WTC11 (cell line): ENCODE results near the gene CD9. TPM values are rescaled to one million over a fixed set of nuclear protein-coding genes. Genes with fewer than 3 reads are reported as not detected.

ENCODE experiments used
- ATAC-seq: fragments of 200-7000 bp; cut with Tn5 transposase; 2 replicates; pipeline ENCODE4 v1.10.0; 2021; ENCODE audit warnings: mild to moderate bottlenecking, moderate library complexity
- CTCF ChIA-PET: fragments of 300-600 bp; sonication (Branson Sonifier 250); formaldehyde crosslinking; loops from one replicate; lab custom pipeline; 2021; ENCODE audit warnings: antibody characterized with exemption; lab: Charles Lee
- POLR2A ChIA-PET: fragments of 350-600 bp; sonication (Branson Sonifier 250); formaldehyde crosslinking; loops from one replicate; lab custom pipeline; 2021; ENCODE audit warnings: antibody characterized with exemption; lab: Charles Lee
- DNase-seq: peaks from one replicate; pipeline ENCODE4 v3.0.0; 2021; ENCODE audit warnings: low spot score
- H3K27ac Mint-ChIP-seq: 2 replicates; pipeline ENCODE4 v1.8.0; 2021; ENCODE audit warnings: mixed read lengths
- H3K27me3 Mint-ChIP-seq: 2 replicates; pipeline ENCODE4 v1.8.0; 2021; ENCODE audit warnings: low read depth, mild to moderate bottlenecking, moderate library complexity, mixed read lengths
- H3K36me3 Mint-ChIP-seq: 2 replicates; pipeline ENCODE4 v1.8.0; 2021; ENCODE audit warnings: mixed read lengths
- H3K4me1 Mint-ChIP-seq: 2 replicates; pipeline ENCODE4 v1.8.0; 2022; ENCODE audit warnings: mixed read lengths
- H3K4me3 Mint-ChIP-seq: 2 replicates; pipeline ENCODE4 v1.8.0; 2021; ENCODE audit warnings: mild to moderate bottlenecking, moderate library complexity, mixed read lengths
- H3K9me3 Mint-ChIP-seq: 2 replicates; pipeline ENCODE4 v1.8.0; 2021; ENCODE audit warnings: mixed read lengths
- ATF1 ChIP-seq: sonication (generic); formaldehyde crosslinking; IDR thresholded peaks from 2 replicates; pipeline ENCODE4 v1.8.1; 2023; ENCODE audit warnings: mild to moderate bottlenecking, moderate library complexity, missing genetic modification reagents
- FOXP1 ChIP-seq: sonication (generic); formaldehyde crosslinking; IDR thresholded peaks from 2 replicates; pipeline ENCODE4 v1.8.0; 2022; ENCODE audit warnings: missing genetic modification reagents, mild to moderate bottlenecking, moderate library complexity, borderline replicate concordance
- HMGA2 ChIP-seq: fragments of 250-450 bp; sonication (Bioruptor Pico); IDR thresholded peaks from 2 replicates; pipeline ENCODE4 v1.4.0; 2021; ENCODE audit warnings: mild to moderate bottlenecking, moderate library complexity
- JUN ChIP-seq: sonication (generic); formaldehyde crosslinking; IDR thresholded peaks from 2 replicates; pipeline ENCODE4 v1.8.0; 2023; ENCODE audit warnings: mild to moderate bottlenecking, missing genetic modification reagents
- MXD4 ChIP-seq: fragments of 250-450 bp; sonication (Bioruptor Pico); IDR thresholded peaks from 2 replicates; pipeline ENCODE4 v1.8.0; 2021; ENCODE audit warnings: mild to moderate bottlenecking, moderate library complexity, borderline replicate concordance
- NR1H2 ChIP-seq: sonication (generic); formaldehyde crosslinking; IDR thresholded peaks from 2 replicates; pipeline ENCODE4 v1.9.0; 2021; ENCODE audit warnings: mild to moderate bottlenecking, moderate library complexity, missing genetic modification reagents
- NR2C2 ChIP-seq: sonication (generic); formaldehyde crosslinking; IDR thresholded peaks from 2 replicates; pipeline ENCODE4 v1.8.0; 2022; ENCODE audit warnings: mild to moderate bottlenecking, missing genetic modification reagents
- RELA ChIP-seq: sonication (generic); formaldehyde crosslinking; IDR thresholded peaks from 2 replicates; pipeline ENCODE4 v1.8.1; 2022; ENCODE audit warnings: missing genetic modification reagents, mild to moderate bottlenecking, borderline replicate concordance
- SMAD4 ChIP-seq: sonication (generic); formaldehyde crosslinking; IDR thresholded peaks from 2 replicates; pipeline ENCODE4 v1.8.0; 2022; ENCODE audit warnings: mild to moderate bottlenecking, missing genetic modification reagents
- ZNF138 ChIP-seq: sonication (generic); formaldehyde crosslinking; conservative IDR thresholded peaks from 2 replicates; pipeline ENCODE4 v1.8.1; 2022; ENCODE audit warnings: mild to moderate bottlenecking, moderate library complexity, missing genetic modification reagents
- ZNF232 ChIP-seq: sonication (generic); formaldehyde crosslinking; IDR thresholded peaks from 2 replicates; pipeline ENCODE4 v1.8.0; 2022; ENCODE audit warnings: mild to moderate bottlenecking, missing genetic modification reagents
- ZNF263 ChIP-seq: sonication (generic); formaldehyde crosslinking; IDR thresholded peaks from 2 replicates; pipeline ENCODE4 v1.8.1; 2022; ENCODE audit warnings: low read depth, mild to moderate bottlenecking, moderate library complexity, missing genetic modification reagents
- total RNA-seq: library from RNA; stranded (reverse); gene quantifications from 3 replicates; pipeline ENCODE4 v1.2.3, GENCODE V29; 2021
- TF ChIP-seq, protein P1 (sequence below): sonication (generic); formaldehyde crosslinking; IDR thresholded peaks from 2 replicates; pipeline ENCODE4 v1.8.1; 2023; ENCODE audit warnings: mild to moderate bottlenecking, missing genetic modification reagents, borderline replicate concordance
- TF ChIP-seq, protein P2 (sequence below): sonication (generic); formaldehyde crosslinking; IDR thresholded peaks from 2 replicates; pipeline ENCODE4 v1.8.0; 2022; ENCODE audit warnings: mild to moderate bottlenecking, missing genetic modification reagents
- TF ChIP-seq, protein P3 (sequence below): sonication (generic); formaldehyde crosslinking; IDR thresholded peaks from 2 replicates; pipeline ENCODE4 v1.8.0; 2022; ENCODE audit warnings: mild to moderate bottlenecking, missing genetic modification reagents
- TF ChIP-seq, protein P4 (sequence below): sonication (generic); formaldehyde crosslinking; conservative IDR thresholded peaks from 2 replicates; pipeline ENCODE4 v1.8.1; 2022; ENCODE audit warnings: mild to moderate bottlenecking, missing genetic modification reagents

The CD9 gene
- total RNA-seq, 1 experiment from 2014 or later: 260 TPM

DNA sequence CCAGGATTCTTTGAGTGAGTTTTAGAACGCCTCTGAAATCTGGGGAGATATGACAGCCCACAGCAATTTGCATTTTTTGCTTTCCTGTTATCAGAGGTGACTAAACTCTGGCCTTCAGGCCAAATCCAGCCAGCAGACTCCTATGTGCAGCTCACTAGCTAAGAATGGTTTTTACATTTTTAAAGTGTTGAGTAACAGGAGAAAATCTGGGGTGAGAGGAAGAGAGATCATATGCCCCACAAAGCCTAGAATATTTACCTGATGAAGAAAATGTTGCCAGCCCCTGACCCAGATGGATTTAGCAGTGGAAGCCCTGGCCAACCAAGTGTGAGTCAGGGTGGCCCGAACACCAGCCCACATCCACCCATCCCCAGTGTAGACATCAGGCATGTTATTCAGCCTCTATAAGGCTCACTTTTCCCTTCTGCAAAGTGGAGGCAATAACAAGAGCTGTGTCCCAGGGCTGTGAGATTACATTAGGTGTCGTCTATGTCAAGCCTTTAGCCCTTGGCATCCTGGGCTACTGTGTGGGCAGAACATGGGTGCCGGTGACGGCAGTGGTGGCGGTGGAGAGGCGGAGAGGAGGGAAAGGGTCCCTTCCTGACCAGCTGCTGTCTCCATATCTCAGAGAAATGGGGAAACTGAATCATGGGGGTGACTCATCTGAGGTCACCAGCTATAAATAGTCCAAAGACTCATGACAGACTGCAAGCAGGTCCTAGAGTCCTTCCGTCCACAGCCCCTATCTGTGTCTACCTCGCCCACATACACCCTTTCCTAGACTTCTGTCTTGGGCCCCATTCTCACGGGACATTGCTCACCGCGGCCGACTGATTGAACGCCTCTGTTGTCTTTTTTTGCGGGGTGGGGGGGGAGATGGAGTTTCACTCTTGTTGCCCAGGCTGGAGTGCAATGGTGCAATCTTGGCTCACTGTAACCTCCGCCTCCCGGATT is 32.6 kb upstream of the CD9 start:
- Mint-ChIP-seq H3K36me3 (no peaks in the 10 kb centered on the region), H3K9me3 (0 out of 2 replicates have a peak, but pooled peaks cover 5% of the 10 kb centered on the region), H3K27ac (no peak overlapping the region)
- DNase-seq: no peak
- TF ChIP-seq ATF1 (CRISPR knock-in tag): no peak
- TF ChIP-seq, protein P1, sequence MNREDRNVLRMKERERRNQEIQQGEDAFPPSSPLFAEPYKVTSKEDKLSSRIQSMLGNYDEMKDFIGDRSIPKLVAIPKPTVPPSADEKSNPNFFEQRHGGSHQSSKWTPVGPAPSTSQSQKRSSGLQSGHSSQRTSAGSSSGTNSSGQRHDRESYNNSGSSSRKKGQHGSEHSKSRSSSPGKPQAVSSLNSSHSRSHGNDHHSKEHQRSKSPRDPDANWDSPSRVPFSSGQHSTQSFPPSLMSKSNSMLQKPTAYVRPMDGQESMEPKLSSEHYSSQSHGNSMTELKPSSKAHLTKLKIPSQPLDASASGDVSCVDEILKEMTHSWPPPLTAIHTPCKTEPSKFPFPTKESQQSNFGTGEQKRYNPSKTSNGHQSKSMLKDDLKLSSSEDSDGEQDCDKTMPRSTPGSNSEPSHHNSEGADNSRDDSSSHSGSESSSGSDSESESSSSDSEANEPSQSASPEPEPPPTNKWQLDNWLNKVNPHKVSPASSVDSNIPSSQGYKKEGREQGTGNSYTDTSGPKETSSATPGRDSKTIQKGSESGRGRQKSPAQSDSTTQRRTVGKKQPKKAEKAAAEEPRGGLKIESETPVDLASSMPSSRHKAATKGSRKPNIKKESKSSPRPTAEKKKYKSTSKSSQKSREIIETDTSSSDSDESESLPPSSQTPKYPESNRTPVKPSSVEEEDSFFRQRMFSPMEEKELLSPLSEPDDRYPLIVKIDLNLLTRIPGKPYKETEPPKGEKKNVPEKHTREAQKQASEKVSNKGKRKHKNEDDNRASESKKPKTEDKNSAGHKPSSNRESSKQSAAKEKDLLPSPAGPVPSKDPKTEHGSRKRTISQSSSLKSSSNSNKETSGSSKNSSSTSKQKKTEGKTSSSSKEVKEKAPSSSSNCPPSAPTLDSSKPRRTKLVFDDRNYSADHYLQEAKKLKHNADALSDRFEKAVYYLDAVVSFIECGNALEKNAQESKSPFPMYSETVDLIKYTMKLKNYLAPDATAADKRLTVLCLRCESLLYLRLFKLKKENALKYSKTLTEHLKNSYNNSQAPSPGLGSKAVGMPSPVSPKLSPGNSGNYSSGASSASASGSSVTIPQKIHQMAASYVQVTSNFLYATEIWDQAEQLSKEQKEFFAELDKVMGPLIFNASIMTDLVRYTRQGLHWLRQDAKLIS (CRISPR knock-in tag): no peak
- no peak for TF ChIP-seq JUN (CRISPR knock-in tag)
- no peak for TF ChIP-seq RELA (CRISPR knock-in tag)
- TF ChIP-seq MXD4 (CRISPR knock-in tag): no peak
- TF ChIP-seq NR1H2 (CRISPR knock-in tag): no peak
- TF ChIP-seq HMGA2 (CRISPR knock-in tag): no peak
- TF ChIP-seq ZNF263 (CRISPR knock-in tag): no peak
- TF ChIP-seq, protein P2, sequence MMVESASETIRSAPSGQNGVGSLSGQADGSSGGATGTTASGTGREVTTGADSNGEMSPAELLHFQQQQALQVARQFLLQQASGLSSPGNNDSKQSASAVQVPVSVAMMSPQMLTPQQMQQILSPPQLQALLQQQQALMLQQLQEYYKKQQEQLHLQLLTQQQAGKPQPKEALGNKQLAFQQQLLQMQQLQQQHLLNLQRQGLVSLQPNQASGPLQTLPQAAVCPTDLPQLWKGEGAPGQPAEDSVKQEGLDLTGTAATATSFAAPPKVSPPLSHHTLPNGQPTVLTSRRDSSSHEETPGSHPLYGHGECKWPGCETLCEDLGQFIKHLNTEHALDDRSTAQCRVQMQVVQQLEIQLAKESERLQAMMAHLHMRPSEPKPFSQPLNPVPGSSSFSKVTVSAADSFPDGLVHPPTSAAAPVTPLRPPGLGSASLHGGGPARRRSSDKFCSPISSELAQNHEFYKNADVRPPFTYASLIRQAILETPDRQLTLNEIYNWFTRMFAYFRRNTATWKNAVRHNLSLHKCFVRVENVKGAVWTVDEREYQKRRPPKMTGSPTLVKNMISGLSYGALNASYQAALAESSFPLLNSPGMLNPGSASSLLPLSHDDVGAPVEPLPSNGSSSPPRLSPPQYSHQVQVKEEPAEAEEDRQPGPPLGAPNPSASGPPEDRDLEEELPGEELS (CRISPR knock-in tag): no peak
- TF ChIP-seq, protein P3, sequence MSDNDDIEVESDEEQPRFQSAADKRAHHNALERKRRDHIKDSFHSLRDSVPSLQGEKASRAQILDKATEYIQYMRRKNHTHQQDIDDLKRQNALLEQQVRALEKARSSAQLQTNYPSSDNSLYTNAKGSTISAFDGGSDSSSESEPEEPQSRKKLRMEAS (CRISPR knock-in tag): no peak
- TF ChIP-seq ZNF232 (CRISPR knock-in tag): no peak
- TF ChIP-seq NR2C2: no peak
- no peak for TF ChIP-seq ZNF138 (CRISPR knock-in tag)
- TF ChIP-seq, protein P4, sequence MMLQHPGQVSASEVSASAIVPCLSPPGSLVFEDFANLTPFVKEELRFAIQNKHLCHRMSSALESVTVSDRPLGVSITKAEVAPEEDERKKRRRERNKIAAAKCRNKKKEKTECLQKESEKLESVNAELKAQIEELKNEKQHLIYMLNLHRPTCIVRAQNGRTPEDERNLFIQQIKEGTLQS (CRISPR knock-in tag): no peak
- TF ChIP-seq, all 79 proteins: peak for 0
- CTCF ChIA-PET: interaction anchor here (0.8 to 0.9 kb wide), 2 partner anchors 26 to 111 kb away, joined by 3 read pairs; no protein-coding TSS in a partner anchor
- POLR2A ChIA-PET: no interaction called here
- no peak for ATAC-seq
- no peaks in the 10 kb centered on the region for H3K4me1 Mint-ChIP-seq
- no peaks in the 10 kb centered on the region for H3K27me3 Mint-ChIP-seq
- H3K4me3 Mint-ChIP-seq: no peak overlapping the region

DNA sequence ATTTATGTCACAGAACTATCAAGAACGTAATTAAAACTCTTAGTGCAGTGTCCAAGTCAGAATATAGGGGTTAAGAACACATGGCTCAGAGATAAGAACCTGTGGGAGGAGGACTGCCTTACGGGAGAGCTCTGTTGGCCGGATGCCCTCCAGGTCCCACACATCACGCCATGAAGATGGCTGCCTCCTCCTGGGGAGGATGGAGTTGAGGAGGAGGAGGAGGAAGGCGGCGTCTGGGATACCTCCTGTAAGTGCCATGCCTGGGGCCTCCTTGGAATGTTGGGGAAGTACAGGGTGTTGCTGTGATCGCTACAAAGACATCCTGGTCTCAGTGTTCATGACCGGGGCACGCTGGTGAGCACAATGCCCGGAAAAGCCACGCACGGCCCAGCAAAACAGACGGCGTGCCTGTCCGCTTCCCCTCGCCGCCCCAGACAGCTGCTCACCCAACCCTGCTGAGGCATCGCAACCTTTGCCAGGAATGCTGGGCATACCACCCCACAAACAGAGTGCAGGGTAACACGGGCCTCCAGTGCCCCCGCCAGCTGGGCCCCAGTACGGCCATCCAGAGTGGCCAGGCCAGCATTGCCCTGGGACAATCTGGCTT is 28.7 kb upstream of the CD9 start:
- H3K4me1 Mint-ChIP-seq: no peaks in the 10 kb centered on the region
- no peaks in the 10 kb centered on the region for H3K27me3 Mint-ChIP-seq
- ATAC-seq (no peak), DNase-seq (no peak)
- H3K36me3 Mint-ChIP-seq: no peaks in the 10 kb centered on the region
- H3K27ac Mint-ChIP-seq: no peak overlapping the region
- TF ChIP-seq SMAD4 (CRISPR knock-in tag): no peak
- TF ChIP-seq FOXP1 (CRISPR knock-in tag): peak; percentile 29; the same call in 1 of the 2 replicates
- H3K9me3 Mint-ChIP-seq: peaks cover 6% of the 10 kb centered on the region; the same call in 1 of the 2 replicates
- no peak overlapping the region for H3K4me3 Mint-ChIP-seq
- ChIA-PET CTCF (no interaction called here), POLR2A (interaction anchor here (0.6 kb wide), 1 partner anchor 165 kb away, joined by 3 read pairs; no protein-coding TSS in a partner anchor)
